GM19035 (cell line): ENCODE results near the gene PRKCA.
"Not testable (repeated sequence)": the region's sequence is repeated elsewhere in the genome, so short reads cannot be mapped to it uniquely, and the experiment has no call there.

Experiments used
- ATAC-seq: cut with Tn5 transposase; IDR thresholded peaks from one replicate; pipeline ENCODE4 v1.9.1; 2021; ENCODE audit not compliant: unreplicated experiment

The PRKCA gene

GRCh38 chr17:66725438-66725837 is 423.0 kb downstream of the PRKCA start:
- ATAC-seq = not testable (repeated sequence)

GRCh38 chr17:66725956-66726355 is 423.5 kb downstream of the PRKCA start:
- ATAC-seq = no peak

GRCh38 chr17:66726371-66726770 is 424.0 kb downstream of the PRKCA start:
- no peak for ATAC-seq

GRCh38 chr17:66726846-66727245 is 424.4 kb downstream of the PRKCA start:
- ATAC-seq = no peak

GRCh38 chr17:66727634-66728570 is 425.5 kb downstream of the PRKCA start:
- no peak for ATAC-seq

- no peak for ATAC-seq
Measured at GRCh38 chr17:66730461-66730923, 428.1 kb downstream of the PRKCA start.

- ATAC-seq = no peak
Measured at GRCh38 chr17:66733759-66734158, 431.3 kb downstream of the PRKCA start.

- ATAC-seq = no peak
Measured at GRCh38 chr17:66734186-66734943, 432.0 kb downstream of the PRKCA start.

- ATAC-seq = no peak
Measured at GRCh38 chr17:66737524-66737923, 435.1 kb downstream of the PRKCA start.

- ATAC-seq = no peak
Measured at GRCh38 chr17:66738301-66738700, 435.9 kb downstream of the PRKCA start.

GRCh38 chr17:66739553-66739952 is 437.1 kb downstream of the PRKCA start:
- ATAC-seq = no peak

GRCh38 chr17:66740226-66740625 is 437.8 kb downstream of the PRKCA start:
- ATAC-seq = no peak

GRCh38 chr17:66743511-66743910 is 441.1 kb downstream of the PRKCA start:
- no peak for ATAC-seq

GRCh38 chr17:66746736-66747135 is 444.3 kb downstream of the PRKCA start:
- ATAC-seq = no peak

- ATAC-seq = no peak
Measured at GRCh38 chr17:66747578-66748275, 445.3 kb downstream of the PRKCA start.

GRCh38 chr17:66748578-66748977 is 446.2 kb downstream of the PRKCA start:
- no peak for ATAC-seq

- ATAC-seq = no peak
Measured at GRCh38 chr17:66749217-66749832, 446.9 kb downstream of the PRKCA start.

- ATAC-seq = no peak
Measured at GRCh38 chr17:66750116-66750515, 447.7 kb downstream of the PRKCA start.

- no peak for ATAC-seq
Measured at GRCh38 chr17:66750781-66751543, 448.5 kb downstream of the PRKCA start.

- no peak for ATAC-seq
Measured at GRCh38 chr17:66751771-66752170, 449.4 kb downstream of the PRKCA start.
